Esophagus squamous epithelium (tissue), 4 donors: Measurements from ENCODE around the gene PLEKHG4B.

Experiments
- POLR2A ChIP-seq, 4 donors: fragments of 450-650 bp; IDR thresholded peaks; one replicate each; pipeline ENCODE4 v1.6.1; 2017; ENCODE audit warnings: antibody characterized with exemption in 4 of 4, mild to moderate bottlenecking in 4 of 4, moderate library complexity in 3 of 4
- TF ChIP-seq, protein P1 (sequence below), 6 experiments: fragments of 450-650 bp in 4 of 6; fragments of 200-600 bp in 2 of 6; sonication (generic) in 2 of 6; IDR thresholded peaks; one replicate each; pipeline ENCODE4 v1.5.1; 2016 to 2019; ENCODE audit warnings: antibody characterized with exemption in 6 of 6, mild to moderate bottlenecking in 4 of 6, moderate library complexity in 4 of 6

DNA sequence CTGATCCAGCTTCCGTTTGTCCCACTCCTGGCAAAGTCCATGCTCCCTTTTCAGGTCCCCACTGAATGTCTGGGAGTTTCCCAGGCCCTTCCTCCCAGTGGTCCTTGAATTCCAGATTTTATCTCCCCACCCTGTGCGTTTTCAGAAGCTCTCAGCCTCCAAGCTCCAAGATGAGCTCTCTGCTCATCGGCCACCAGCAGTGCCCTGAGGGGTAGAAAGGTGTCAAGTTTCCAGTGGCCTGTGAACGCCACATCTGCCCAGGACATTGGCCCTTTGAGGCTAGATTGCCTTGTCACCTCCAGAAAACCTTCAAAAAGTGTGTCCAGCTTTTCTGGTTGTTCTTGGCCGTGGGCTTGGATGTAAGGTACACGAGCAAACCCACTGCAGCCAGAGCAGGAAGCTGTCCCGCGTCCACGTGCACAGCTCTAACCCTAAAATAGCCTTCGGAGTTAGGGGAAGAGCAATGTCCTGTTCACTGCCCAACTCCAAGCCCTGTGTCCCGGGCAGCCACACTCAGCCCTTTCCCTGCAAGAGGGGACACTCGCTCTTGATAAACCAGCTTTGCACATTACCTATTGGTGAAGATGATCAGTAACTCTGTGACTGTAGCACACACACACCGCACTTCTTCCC lies 88.4 kb downstream of the PLEKHG4B start:
- TF ChIP-seq, protein P1, sequence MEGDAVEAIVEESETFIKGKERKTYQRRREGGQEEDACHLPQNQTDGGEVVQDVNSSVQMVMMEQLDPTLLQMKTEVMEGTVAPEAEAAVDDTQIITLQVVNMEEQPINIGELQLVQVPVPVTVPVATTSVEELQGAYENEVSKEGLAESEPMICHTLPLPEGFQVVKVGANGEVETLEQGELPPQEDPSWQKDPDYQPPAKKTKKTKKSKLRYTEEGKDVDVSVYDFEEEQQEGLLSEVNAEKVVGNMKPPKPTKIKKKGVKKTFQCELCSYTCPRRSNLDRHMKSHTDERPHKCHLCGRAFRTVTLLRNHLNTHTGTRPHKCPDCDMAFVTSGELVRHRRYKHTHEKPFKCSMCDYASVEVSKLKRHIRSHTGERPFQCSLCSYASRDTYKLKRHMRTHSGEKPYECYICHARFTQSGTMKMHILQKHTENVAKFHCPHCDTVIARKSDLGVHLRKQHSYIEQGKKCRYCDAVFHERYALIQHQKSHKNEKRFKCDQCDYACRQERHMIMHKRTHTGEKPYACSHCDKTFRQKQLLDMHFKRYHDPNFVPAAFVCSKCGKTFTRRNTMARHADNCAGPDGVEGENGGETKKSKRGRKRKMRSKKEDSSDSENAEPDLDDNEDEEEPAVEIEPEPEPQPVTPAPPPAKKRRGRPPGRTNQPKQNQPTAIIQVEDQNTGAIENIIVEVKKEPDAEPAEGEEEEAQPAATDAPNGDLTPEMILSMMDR (IDR thresholded peaks at IDR 0.05): no peak
- no peak for TF ChIP-seq POLR2A (IDR thresholded peaks at IDR 0.05)
